Loucy (cell line): ENCODE measurements around the gene NAALADL2.

Experiments used
- H2AFZ ChIP-seq: fragments of 200-600 bp; sonication (generic); 2 replicates; pipeline ENCODE4 v1.6.0; 2016; ENCODE audit warnings: antibody characterized with exemption, mild to moderate bottlenecking, low read length, moderate library complexity
- H3F3A ChIP-seq: fragments of 200-600 bp; 2 replicates; pipeline ENCODE4 v1.6.0; 2016; ENCODE audit warnings: antibody characterized with exemption, low read depth, mild to moderate bottlenecking
- H3K27me3 ChIP-seq: fragments of 200-600 bp; sonication (generic); 2 replicates; pipeline ENCODE4 v1.6.1; 2014; ENCODE audit warnings: low read length, mild to moderate bottlenecking; ENCODE audit not compliant: insufficient read depth, poor library complexity, severe bottlenecking
- H3K36me3 ChIP-seq: fragments of 200-600 bp; sonication (generic); 2 replicates; pipeline ENCODE4 v1.6.1; 2016; ENCODE audit warnings: low read length; ENCODE audit not compliant: insufficient read depth
- H3K4me1 ChIP-seq: fragments of 200-600 bp; sonication (generic); 2 replicates; pipeline ENCODE4 v1.5.1; 2014; ENCODE audit warnings: low read length, mild to moderate bottlenecking; ENCODE audit not compliant: insufficient read depth, poor library complexity, severe bottlenecking
- H3K4me2 ChIP-seq: fragments of 200-600 bp; sonication (generic); 2 replicates; pipeline ENCODE4 v1.6.0; 2014; ENCODE audit warnings: antibody characterized with exemption, low read length, low read depth, mild to moderate bottlenecking; ENCODE audit not compliant: poor library complexity, severe bottlenecking
- H3K4me3 ChIP-seq: fragments of 200-600 bp; sonication (generic); 2 replicates; pipeline ENCODE4 v1.5.1; 2014; ENCODE audit warnings: low read length, mild to moderate bottlenecking, mixed read lengths; ENCODE audit not compliant: poor library complexity, severe bottlenecking
- H3K79me2 ChIP-seq: fragments of 200-600 bp; sonication (generic); 2 replicates; pipeline ENCODE4 v1.6.1; 2014; ENCODE audit warnings: low read length; ENCODE audit not compliant: insufficient read depth
- H3K9ac ChIP-seq: fragments of 200-600 bp; sonication (generic); 2 replicates; pipeline ENCODE4 v1.6.0; 2014; ENCODE audit warnings: mild to moderate bottlenecking, low read depth, low read length, moderate library complexity; ENCODE audit not compliant: poor library complexity, severe bottlenecking
- H3K9me2 ChIP-seq: fragments of 200-600 bp; sonication (generic); replicated peaks from 2 replicates; pipeline ENCODE4 v1.6.1; 2016; ENCODE audit warnings: low read depth, low read length, mixed read lengths
- H3K9me3 ChIP-seq: fragments of 200-600 bp; sonication (generic); 2 replicates; pipeline ENCODE4 v1.6.1; 2014; ENCODE audit warnings: mild to moderate bottlenecking, antibody characterized with exemption, low read length, low read depth; ENCODE audit not compliant: insufficient read depth
- H4K20me1 ChIP-seq: fragments of 200-600 bp; sonication (generic); 2 replicates; pipeline ENCODE4 v1.6.0; 2014; ENCODE audit warnings: antibody characterized with exemption, low read length, mild to moderate bottlenecking; ENCODE audit not compliant: insufficient read depth, poor library complexity, severe bottlenecking
- CTCF ChIP-seq: fragments of 200-600 bp; sonication (generic); conservative IDR thresholded peaks from 2 replicates; pipeline ENCODE4 v1.5.1; 2014; ENCODE audit warnings: mild to moderate bottlenecking, antibody characterized with exemption, low read length
- EZH2phosphoT487 ChIP-seq: fragments of 200-600 bp; IDR thresholded peaks from 2 replicates; pipeline ENCODE4 v1.6.1; 2018; ENCODE audit warnings: antibody characterized with exemption, mild to moderate bottlenecking, moderate library complexity, borderline replicate concordance

NAALADL2 gene

GRCh38 chr3:175200391-175201095, 341.4 kb downstream of the NAALADL2 start:
- Histone ChIP-seq H3F3A (no peaks in the 10 kb centered on the region), H3K9me2 (no peaks in the 10 kb centered on the region), H4K20me1 (no peaks in the 10 kb centered on the region), H3K4me2 (no peak overlapping the region), H3K9me3 (no peaks in the 10 kb centered on the region; the same call in 1 of the 2 replicates), H3K4me1 (no peaks in the 10 kb centered on the region), H3K4me3 (no peak overlapping the region), H3K79me2 (no peaks in the 10 kb centered on the region), H2AFZ (no peak overlapping the region), H3K27me3 (no peaks in the 10 kb centered on the region), H3K36me3 (no peaks in the 10 kb centered on the region), H3K9ac (no peak overlapping the region)
- TF ChIP-seq CTCF: no peak
- no peak for TF ChIP-seq EZH2phosphoT487

- no peaks in the 10 kb centered on the region for H3K36me3 ChIP-seq
- no peaks in the 10 kb centered on the region for H3K4me1 ChIP-seq
- no peaks in the 10 kb centered on the region; the same call in 1 of the 2 replicates for H3K9me3 ChIP-seq
- TF ChIP-seq CTCF: no peak
- TF ChIP-seq EZH2phosphoT487: no peak
- no peaks in the 10 kb centered on the region for H3K9me2 ChIP-seq
- no peak overlapping the region for H3K4me3 ChIP-seq
- no peaks in the 10 kb centered on the region for H3F3A ChIP-seq
- H3K79me2 ChIP-seq: no peaks in the 10 kb centered on the region
- no peaks in the 10 kb centered on the region for H4K20me1 ChIP-seq
- H2AFZ ChIP-seq: no peak overlapping the region
- H3K4me2 ChIP-seq: no peak overlapping the region
- H3K27me3 ChIP-seq: no peaks in the 10 kb centered on the region
- no peak overlapping the region for H3K9ac ChIP-seq
These were observed 348.2 kb downstream of the NAALADL2 start for GRCh38 chr3:175207361-175207760.

- Histone ChIP-seq H3K9ac (no peak overlapping the region), H3K4me1 (no peaks in the 10 kb centered on the region), H3K9me3 (no peaks in the 10 kb centered on the region), H3K36me3 (no peaks in the 10 kb centered on the region), H3K4me2 (no peak overlapping the region), H4K20me1 (no peaks in the 10 kb centered on the region), H2AFZ (no peak overlapping the region), H3K4me3 (no peak overlapping the region), H3F3A (no peaks in the 10 kb centered on the region), H3K27me3 (no peaks in the 10 kb centered on the region), H3K79me2 (no peaks in the 10 kb centered on the region), H3K9me2 (no peaks in the 10 kb centered on the region)
- TF ChIP-seq CTCF (no peak), EZH2phosphoT487 (no peak)
These were observed 349.2 kb downstream of the NAALADL2 start for GRCh38 chr3:175208326-175208725.
